Astrocyte (in vitro differentiated cells and primary cell): ENCODE results near the gene PLD1. TPM values are rescaled to one million over a fixed set of nuclear protein-coding genes. Genes with fewer than 3 reads are reported as not detected.
A peak's percentile ranks its signal among the peaks of the same experiment; 100 is the strongest.

ENCODE experiments used
- DNase-seq: peaks from one replicate; pipeline ENCODE4 v3.0.0-alpha.2; 2010; ENCODE audit warnings: low read depth
- FAIRE-seq: peaks from 2 replicates; lab custom pipeline; 2011; peaks lifted over from hg19 to GRCh38; lab: Jason Lieb, UNC
- H2AFZ ChIP-seq: 2 replicates; pipeline ENCODE4 v1.6.0; 2012; ENCODE audit warnings: low read depth, low read length, inconsistent platforms
- H3K27ac ChIP-seq: 2 replicates; pipeline ENCODE4 v1.5.1; 2011; ENCODE audit warnings: low read depth, low read length, inconsistent platforms
- H3K27me3 ChIP-seq: 2 replicates; pipeline ENCODE4 v1.6.0; 2011; ENCODE audit warnings: low read length, inconsistent platforms; ENCODE audit not compliant: insufficient read depth
- H3K36me3 ChIP-seq: 2 replicates; pipeline ENCODE4 v1.5.1; 2011; ENCODE audit warnings: low read length, inconsistent platforms; ENCODE audit not compliant: insufficient read depth
- H3K4me1 ChIP-seq: 2 replicates; pipeline ENCODE4 v1.5.1; 2011; ENCODE audit warnings: low read length, inconsistent platforms; ENCODE audit not compliant: insufficient read depth
- H3K4me2 ChIP-seq: 2 replicates; pipeline ENCODE4 v1.6.0; 2012; ENCODE audit warnings: low read length, inconsistent platforms
- H3K4me3 ChIP-seq: 2 replicates; pipeline ENCODE4 v1.5.1; 2011; ENCODE audit warnings: low read depth, mild to moderate bottlenecking, low read length, inconsistent platforms; ENCODE audit not compliant: insufficient read depth
- H3K79me2 ChIP-seq: 2 replicates; pipeline ENCODE4 v1.6.0; 2012; ENCODE audit warnings: mild to moderate bottlenecking, low read length, inconsistent platforms; ENCODE audit not compliant: insufficient read depth
- H3K9ac ChIP-seq: 2 replicates; pipeline ENCODE4 v1.6.0; 2012; ENCODE audit warnings: mild to moderate bottlenecking, low read length, inconsistent platforms
- H3K9me3 ChIP-seq: 2 replicates; pipeline ENCODE4 v1.5.1; 2012; ENCODE audit warnings: low read depth, mild to moderate bottlenecking, low read length, inconsistent platforms; ENCODE audit not compliant: insufficient read depth
- H4K20me1 ChIP-seq: 2 replicates; pipeline ENCODE4 v1.6.0; 2012; ENCODE audit warnings: low read length, inconsistent platforms; ENCODE audit not compliant: insufficient read depth
- H3K27ac Mint-ChIP-seq: one replicate; pipeline ENCODE4 v1.8.0; 2021; ENCODE audit warnings: mild to moderate bottlenecking, mixed read lengths; ENCODE audit not compliant: unreplicated experiment
- H3K27me3 Mint-ChIP-seq: one replicate; pipeline ENCODE4 v1.8.0; 2021; ENCODE audit warnings: low read depth, mixed read lengths; ENCODE audit not compliant: unreplicated experiment
- H3K36me3 Mint-ChIP-seq: one replicate; pipeline ENCODE4 v1.8.0; 2021; ENCODE audit warnings: low read depth, mixed read lengths; ENCODE audit not compliant: unreplicated experiment
- H3K4me1 Mint-ChIP-seq: one replicate; pipeline ENCODE4 v1.8.0; 2021; ENCODE audit warnings: low read depth, mixed read lengths; ENCODE audit not compliant: unreplicated experiment
- H3K4me3 Mint-ChIP-seq: one replicate; pipeline ENCODE4 v1.8.0; 2021; ENCODE audit warnings: mild to moderate bottlenecking, moderate library complexity, mixed read lengths; ENCODE audit not compliant: unreplicated experiment
- H3K9me3 Mint-ChIP-seq: one replicate; pipeline ENCODE4 v1.8.0; 2021; ENCODE audit warnings: mild to moderate bottlenecking, mixed read lengths; ENCODE audit not compliant: unreplicated experiment
- EZH2 ChIP-seq: IDR thresholded peaks from 2 replicates; pipeline ENCODE4 v1.6.1; 2012; ENCODE audit warnings: mild to moderate bottlenecking, low read length, inconsistent platforms; ENCODE audit not compliant: insufficient read depth
- total RNA-seq: library from RNA; stranded (reverse); gene quantifications from 2 replicates; pipeline ENCODE4 v1.2.1, GENCODE V29; 2021
- TF ChIP-seq, protein P1 (sequence below): IDR thresholded peaks from 2 replicates; pipeline ENCODE4 v1.5.1; 2011; ENCODE audit warnings: low read depth, mild to moderate bottlenecking, inconsistent platforms, low read length, moderate library complexity; ENCODE audit not compliant: insufficient read depth

PLD1 gene
- total RNA-seq, 1 donor from 2014 or later: 21.5 TPM

DNA sequence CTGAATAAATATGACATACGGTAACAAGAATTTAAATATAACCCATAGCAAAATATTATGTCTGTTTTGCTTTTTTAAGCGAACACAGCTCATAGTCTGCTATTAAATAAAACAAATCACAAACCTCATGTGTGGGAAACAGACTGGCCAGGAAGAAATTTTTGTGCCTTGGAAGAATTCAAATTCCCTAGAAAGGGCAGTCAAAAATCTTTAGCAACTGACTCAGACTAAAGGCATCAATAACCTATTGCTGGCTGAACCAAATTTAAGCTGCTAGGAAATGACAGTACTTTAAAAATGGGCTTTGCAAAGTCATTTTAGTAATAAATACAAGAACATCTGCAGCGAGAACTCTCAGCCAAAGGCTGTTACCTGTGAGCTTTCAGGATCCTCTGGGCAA is 151.4 kb downstream of the PLD1 start:
- H3K36me3 ChIP-seq: no peaks in the 10 kb centered on the region
- no peaks in the 10 kb centered on the region for H3K27me3 Mint-ChIP-seq
- H3K79me2 ChIP-seq: no peaks in the 10 kb centered on the region
- H2AFZ ChIP-seq: no peak overlapping the region
- H3K9ac ChIP-seq: no peak overlapping the region
- TF ChIP-seq, protein P1, sequence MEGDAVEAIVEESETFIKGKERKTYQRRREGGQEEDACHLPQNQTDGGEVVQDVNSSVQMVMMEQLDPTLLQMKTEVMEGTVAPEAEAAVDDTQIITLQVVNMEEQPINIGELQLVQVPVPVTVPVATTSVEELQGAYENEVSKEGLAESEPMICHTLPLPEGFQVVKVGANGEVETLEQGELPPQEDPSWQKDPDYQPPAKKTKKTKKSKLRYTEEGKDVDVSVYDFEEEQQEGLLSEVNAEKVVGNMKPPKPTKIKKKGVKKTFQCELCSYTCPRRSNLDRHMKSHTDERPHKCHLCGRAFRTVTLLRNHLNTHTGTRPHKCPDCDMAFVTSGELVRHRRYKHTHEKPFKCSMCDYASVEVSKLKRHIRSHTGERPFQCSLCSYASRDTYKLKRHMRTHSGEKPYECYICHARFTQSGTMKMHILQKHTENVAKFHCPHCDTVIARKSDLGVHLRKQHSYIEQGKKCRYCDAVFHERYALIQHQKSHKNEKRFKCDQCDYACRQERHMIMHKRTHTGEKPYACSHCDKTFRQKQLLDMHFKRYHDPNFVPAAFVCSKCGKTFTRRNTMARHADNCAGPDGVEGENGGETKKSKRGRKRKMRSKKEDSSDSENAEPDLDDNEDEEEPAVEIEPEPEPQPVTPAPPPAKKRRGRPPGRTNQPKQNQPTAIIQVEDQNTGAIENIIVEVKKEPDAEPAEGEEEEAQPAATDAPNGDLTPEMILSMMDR: no peak
- TF ChIP-seq EZH2: no peak
- FAIRE-seq: peak; percentile 17
- H3K36me3 Mint-ChIP-seq: peaks cover 5% of the 10 kb centered on the region
- H3K4me1 ChIP-seq: no peaks in the 10 kb centered on the region
- H3K27ac ChIP-seq: no peak overlapping the region
- no peaks in the 10 kb centered on the region for H3K27me3 ChIP-seq
- no peak overlapping the region for H3K4me3 Mint-ChIP-seq
- H4K20me1 ChIP-seq: no peaks in the 10 kb centered on the region
- H3K4me2 ChIP-seq: no peak overlapping the region
- H3K27ac Mint-ChIP-seq: no peak overlapping the region
- H3K9me3 Mint-ChIP-seq: peaks cover 2% of the 10 kb centered on the region
- no peaks in the 10 kb centered on the region for H3K9me3 ChIP-seq
- DNase-seq: peak; percentile 30
- H3K4me3 ChIP-seq: no peak overlapping the region
- H3K4me1 Mint-ChIP-seq: peaks cover 6% of the 10 kb centered on the region

DNA sequence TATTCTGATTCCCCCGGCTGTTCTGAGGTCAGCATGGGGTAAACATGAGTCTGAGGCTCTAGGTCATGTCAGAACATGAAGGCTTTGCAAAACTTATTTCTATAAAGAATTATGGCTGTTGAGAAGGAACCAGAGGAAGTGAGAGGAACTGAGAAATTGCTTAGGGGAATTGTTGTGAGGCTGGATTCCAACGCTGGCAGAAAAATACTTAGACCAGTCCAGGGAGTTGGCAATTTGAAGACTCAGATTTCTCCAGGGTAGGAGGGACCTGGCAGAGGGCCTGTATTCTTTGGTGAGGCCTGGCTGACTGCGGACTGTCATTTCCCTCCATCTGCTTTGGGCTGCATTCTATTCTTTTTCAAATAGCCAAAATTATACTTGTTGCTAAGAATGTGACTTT is 155.5 kb downstream of the PLD1 start:
- Histone ChIP-seq H4K20me1 (no peaks in the 10 kb centered on the region), H3K4me1 (no peaks in the 10 kb centered on the region), H3K27ac (no peak overlapping the region), H3K9ac (no peak overlapping the region), H3K9me3 (no peaks in the 10 kb centered on the region), H3K79me2 (no peaks in the 10 kb centered on the region), H3K4me3 (no peak overlapping the region), H2AFZ (no peak overlapping the region), H3K27me3 (no peaks in the 10 kb centered on the region), H3K36me3 (no peaks in the 10 kb centered on the region), H3K4me2 (no peak overlapping the region)
- Mint-ChIP-seq H3K36me3 (peaks cover 3% of the 10 kb centered on the region), H3K4me3 (no peak overlapping the region), H3K4me1 (peaks cover 8% of the 10 kb centered on the region), H3K27me3 (no peaks in the 10 kb centered on the region), H3K27ac (no peak overlapping the region), H3K9me3 (no peaks in the 10 kb centered on the region)
- FAIRE-seq (no peak), DNase-seq (peak; percentile 49)
- TF ChIP-seq, protein P1: no peak
- TF ChIP-seq EZH2: no peak

DNA sequence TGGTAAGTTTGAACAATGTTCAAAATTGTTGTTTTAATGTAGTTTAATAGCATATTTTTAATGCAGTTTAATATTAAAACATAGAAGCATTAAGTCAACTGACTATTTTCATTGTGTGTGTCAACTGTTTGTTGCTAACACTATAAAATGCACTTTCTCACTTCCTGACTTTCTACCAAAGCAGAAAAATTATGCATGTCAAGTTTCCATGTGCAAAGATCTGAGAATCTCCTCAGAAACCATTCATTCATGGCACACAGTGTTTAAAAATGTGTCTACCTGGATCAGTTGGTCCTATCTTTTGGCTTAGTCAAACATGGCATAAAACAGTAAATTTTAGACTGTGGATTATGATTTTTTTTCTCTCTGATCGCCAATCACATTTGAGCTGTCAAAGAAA is 156.0 kb downstream of the PLD1 start:
- Mint-ChIP-seq H3K4me1 (peaks cover 8% of the 10 kb centered on the region), H3K9me3 (no peaks in the 10 kb centered on the region), H3K36me3 (peaks cover 3% of the 10 kb centered on the region), H3K27ac (no peak overlapping the region), H3K27me3 (no peaks in the 10 kb centered on the region), H3K4me3 (no peak overlapping the region)
- Histone ChIP-seq H3K9me3 (no peaks in the 10 kb centered on the region), H3K4me3 (no peak overlapping the region), H4K20me1 (no peaks in the 10 kb centered on the region), H3K4me2 (no peak overlapping the region), H3K27ac (no peak overlapping the region), H3K4me1 (no peaks in the 10 kb centered on the region), H3K36me3 (no peaks in the 10 kb centered on the region), H2AFZ (no peak overlapping the region), H3K9ac (no peak overlapping the region), H3K79me2 (no peaks in the 10 kb centered on the region), H3K27me3 (no peaks in the 10 kb centered on the region)
- no peak for TF ChIP-seq EZH2
- TF ChIP-seq, protein P1: no peak
- FAIRE-seq (no peak), DNase-seq (no peak)
